HEK293 (cell line): ENCODE measurements around the gene CLASP2.
A peak's percentile ranks its signal among the peaks of the same experiment; 100 is the strongest.

Source experiments
- CTCF ChIA-PET: fragments of 350-600 bp; formaldehyde crosslinking; extraction: SDS; loops from one replicate; lab custom pipeline; 2021; ENCODE audit warnings: antibody characterized with exemption; lab: Yijun Ruan, JAX
- POLR2A ChIA-PET: fragments of 300-600 bp; formaldehyde crosslinking; extraction: SDS; loops from one replicate; lab custom pipeline; 2020; ENCODE audit warnings: antibody characterized with exemption, inconsistent platforms; lab: Yijun Ruan, JAX
- H3K27ac ChIP-seq: fragments of 200-500 bp; sonication (Bioruptor generic); 2 replicates; pipeline ENCODE4 v1.5.1; 2014; ENCODE audit warnings: low read depth, low read length, control low read depth, inconsistent platforms; ENCODE audit errors: extremely low read depth
- H3K36me3 ChIP-seq, 2 experiments: fragments of 200-500 bp in 1 of 2; sonication (Bioruptor generic) in 1 of 2; 1 replicate in 1 of 2; 2 replicates in 1 of 2; pipeline ENCODE4 v1.5.1; 2014 to 2017; ENCODE audit warnings: inconsistent platforms in 2 of 2, low read length in 2 of 2; ENCODE audit not compliant: control insufficient read depth in 2 of 2, insufficient read depth in 1 of 2
- H3K4me1 ChIP-seq: fragments of 200-500 bp; sonication (Bioruptor generic); 2 replicates; pipeline ENCODE4 v1.5.1; 2014; ENCODE audit warnings: mild to moderate bottlenecking, low read length, inconsistent platforms; ENCODE audit not compliant: control insufficient read depth, insufficient read depth
- H3K4me3 ChIP-seq: 2 replicates; pipeline ENCODE4 v1.5.1; 2011; ENCODE audit warnings: low read depth, mild to moderate bottlenecking, control low read depth, low read length, moderate library complexity
- H3K9me3 ChIP-seq: fragments of 200-500 bp; sonication (Bioruptor generic); 2 replicates; pipeline ENCODE4 v1.5.1; 2014; ENCODE audit warnings: low read depth, low read length, inconsistent platforms; ENCODE audit not compliant: control insufficient read depth, insufficient read depth
- KLF7 ChIP-seq: fragments of 450-650 bp; formaldehyde crosslinking; IDR thresholded peaks from 2 replicates; pipeline ENCODE4 v1.5.1; 2016; ENCODE audit warnings: missing biosample characterization, missing genetic modification characterization, borderline replicate concordance
- ZIC2 ChIP-seq: fragments of 450-650 bp; formaldehyde crosslinking; IDR thresholded peaks from 2 replicates; pipeline ENCODE4 v1.5.1; 2016; ENCODE audit warnings: missing biosample characterization, missing genetic modification characterization
- ZNF341 ChIP-seq: fragments of 450-650 bp; formaldehyde crosslinking; IDR thresholded peaks from 2 replicates; pipeline ENCODE4; 2016; ENCODE audit warnings: low read depth, missing biosample characterization, missing genetic modification characterization
- ZNF366 ChIP-seq: fragments of 450-650 bp; formaldehyde crosslinking; conservative IDR thresholded peaks from 2 replicates; pipeline ENCODE4 v1.5.1; 2016; ENCODE audit warnings: missing biosample characterization, missing genetic modification characterization
- ZNF426 ChIP-seq: fragments of 450-650 bp; formaldehyde crosslinking; IDR thresholded peaks from 2 replicates; pipeline ENCODE4 v1.5.1; 2017; ENCODE audit warnings: missing biosample characterization, missing genetic modification characterization, mild to moderate bottlenecking, inconsistent platforms, moderate library complexity
- ZNF548 ChIP-seq: fragments of 450-650 bp; formaldehyde crosslinking; IDR thresholded peaks from 2 replicates; pipeline ENCODE4 v1.5.1; 2016; ENCODE audit warnings: missing biosample characterization, missing genetic modification characterization
- ZNF558 ChIP-seq: fragments of 450-650 bp; formaldehyde crosslinking; IDR thresholded peaks from 2 replicates; pipeline ENCODE4 v1.5.1; 2016; ENCODE audit warnings: missing biosample characterization, missing genetic modification characterization
- TF ChIP-seq, protein P1 (sequence below): fragments of 450-650 bp; formaldehyde crosslinking; IDR thresholded peaks from 2 replicates; pipeline ENCODE4 v1.5.1; 2017; ENCODE audit warnings: missing biosample characterization, missing genetic modification characterization
- TF ChIP-seq, protein P2 (sequence below): fragments of 450-650 bp; formaldehyde crosslinking; IDR thresholded peaks from 2 replicates; pipeline ENCODE4 v1.5.1; 2016; ENCODE audit warnings: missing biosample characterization, missing genetic modification characterization
- TF ChIP-seq, protein P3 (sequence below): fragments of 450-650 bp; formaldehyde crosslinking; IDR thresholded peaks from 2 replicates; pipeline ENCODE4 v1.5.1; 2017; ENCODE audit warnings: missing biosample characterization, missing genetic modification characterization
- TF ChIP-seq, protein P4 (sequence below): fragments of 450-650 bp; formaldehyde crosslinking; IDR thresholded peaks from 2 replicates; pipeline ENCODE4 v1.5.1; 2017; ENCODE audit warnings: missing biosample characterization, mild to moderate bottlenecking, missing genetic modification characterization, moderate library complexity
- TF ChIP-seq, protein P5 (sequence below): fragments of 450-650 bp; formaldehyde crosslinking; IDR thresholded peaks from 2 replicates; pipeline ENCODE4 v1.5.1; 2016; ENCODE audit warnings: missing biosample characterization, missing genetic modification characterization
- TF ChIP-seq, protein P6 (sequence below): fragments of 450-650 bp; formaldehyde crosslinking; IDR thresholded peaks from 2 replicates; pipeline ENCODE4 v1.5.1; 2016; ENCODE audit warnings: missing biosample characterization, missing genetic modification characterization

The CLASP2 gene

DNA sequence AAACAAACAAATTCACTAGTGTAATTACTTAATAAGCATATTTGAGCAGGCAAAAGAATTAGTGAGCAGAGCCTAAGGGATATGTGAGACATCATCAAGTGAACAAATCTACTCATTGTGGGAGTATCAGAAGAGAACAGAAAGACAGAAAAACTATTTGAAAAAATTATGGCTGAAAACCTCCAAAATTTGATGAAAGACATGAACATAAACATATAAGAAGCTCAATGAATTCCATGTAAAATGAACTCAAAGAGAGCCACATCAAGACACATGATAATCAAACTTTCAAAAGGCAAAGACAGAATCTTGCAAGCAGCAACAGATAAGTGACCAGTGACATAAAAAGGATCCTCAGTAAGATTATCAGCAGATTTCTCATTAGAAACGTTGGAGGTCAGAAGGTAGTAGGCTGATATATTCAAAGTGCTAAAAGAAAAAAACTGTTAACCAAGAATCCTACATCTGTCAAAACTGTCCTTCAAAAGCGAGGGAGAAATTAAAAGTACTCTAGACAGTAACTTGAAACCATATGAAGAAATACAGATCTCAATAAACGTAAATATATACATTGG lies 194.9 kb downstream of the CLASP2 start:
- POLR2A ChIA-PET: no interaction called here
- CTCF ChIA-PET: no interaction called here
- no peaks in the 10 kb centered on the region for H3K9me3 ChIP-seq
- H3K36me3 ChIP-seq: peaks cover 0 to 4% of the 10 kb centered on the region in 2 experiments; a peak in 1 of 3 replicates
- H3K4me1 ChIP-seq: no peaks in the 10 kb centered on the region
- H3K4me3 ChIP-seq: no peak overlapping the region
- TF ChIP-seq ZNF558: peak; percentile 92
- TF ChIP-seq, protein P1, sequence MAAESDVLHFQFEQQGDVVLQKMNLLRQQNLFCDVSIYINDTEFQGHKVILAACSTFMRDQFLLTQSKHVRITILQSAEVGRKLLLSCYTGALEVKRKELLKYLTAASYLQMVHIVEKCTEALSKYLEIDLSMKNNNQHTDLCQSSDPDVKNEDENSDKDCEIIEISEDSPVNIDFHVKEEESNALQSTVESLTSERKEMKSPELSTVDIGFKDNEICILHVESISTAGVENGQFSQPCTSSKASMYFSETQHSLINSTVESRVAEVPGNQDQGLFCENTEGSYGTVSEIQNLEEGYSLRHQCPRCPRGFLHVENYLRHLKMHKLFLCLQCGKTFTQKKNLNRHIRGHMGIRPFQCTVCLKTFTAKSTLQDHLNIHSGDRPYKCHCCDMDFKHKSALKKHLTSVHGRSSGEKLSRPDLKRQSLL (tag by site-specific recombination): no peak
- H3K27ac ChIP-seq: no peak overlapping the region

DNA sequence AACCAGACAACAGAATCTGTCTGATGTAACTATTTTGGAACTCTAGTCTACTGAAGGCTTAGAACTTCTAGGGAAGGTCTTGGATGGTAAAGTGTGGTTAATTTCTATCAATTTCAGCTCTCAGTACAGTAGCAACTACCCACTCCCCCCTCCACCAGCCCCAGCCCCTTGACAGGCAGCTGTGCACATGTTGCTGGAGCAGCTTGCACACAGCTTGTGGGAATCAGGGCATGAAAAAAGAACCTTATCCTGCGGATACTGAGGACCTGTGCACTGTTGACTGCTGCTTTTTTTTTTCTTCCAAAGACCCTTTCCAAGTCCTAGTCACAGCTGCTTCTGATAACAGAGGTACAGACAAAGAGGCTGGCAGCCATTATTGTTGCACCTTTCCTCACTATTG lies 196.3 kb downstream of the CLASP2 start:
- TF ChIP-seq ZIC2 (tag by site-specific recombination): no peak
- TF ChIP-seq, protein P2, sequence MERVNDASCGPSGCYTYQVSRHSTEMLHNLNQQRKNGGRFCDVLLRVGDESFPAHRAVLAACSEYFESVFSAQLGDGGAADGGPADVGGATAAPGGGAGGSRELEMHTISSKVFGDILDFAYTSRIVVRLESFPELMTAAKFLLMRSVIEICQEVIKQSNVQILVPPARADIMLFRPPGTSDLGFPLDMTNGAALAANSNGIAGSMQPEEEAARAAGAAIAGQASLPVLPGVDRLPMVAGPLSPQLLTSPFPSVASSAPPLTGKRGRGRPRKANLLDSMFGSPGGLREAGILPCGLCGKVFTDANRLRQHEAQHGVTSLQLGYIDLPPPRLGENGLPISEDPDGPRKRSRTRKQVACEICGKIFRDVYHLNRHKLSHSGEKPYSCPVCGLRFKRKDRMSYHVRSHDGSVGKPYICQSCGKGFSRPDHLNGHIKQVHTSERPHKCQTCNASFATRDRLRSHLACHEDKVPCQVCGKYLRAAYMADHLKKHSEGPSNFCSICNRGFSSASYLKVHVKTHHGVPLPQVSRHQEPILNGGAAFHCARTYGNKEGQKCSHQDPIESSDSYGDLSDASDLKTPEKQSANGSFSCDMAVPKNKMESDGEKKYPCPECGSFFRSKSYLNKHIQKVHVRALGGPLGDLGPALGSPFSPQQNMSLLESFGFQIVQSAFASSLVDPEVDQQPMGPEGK (tag by site-specific recombination): no peak
- no peak for TF ChIP-seq ZNF341 (tag by site-specific recombination)
- TF ChIP-seq, protein P3, sequence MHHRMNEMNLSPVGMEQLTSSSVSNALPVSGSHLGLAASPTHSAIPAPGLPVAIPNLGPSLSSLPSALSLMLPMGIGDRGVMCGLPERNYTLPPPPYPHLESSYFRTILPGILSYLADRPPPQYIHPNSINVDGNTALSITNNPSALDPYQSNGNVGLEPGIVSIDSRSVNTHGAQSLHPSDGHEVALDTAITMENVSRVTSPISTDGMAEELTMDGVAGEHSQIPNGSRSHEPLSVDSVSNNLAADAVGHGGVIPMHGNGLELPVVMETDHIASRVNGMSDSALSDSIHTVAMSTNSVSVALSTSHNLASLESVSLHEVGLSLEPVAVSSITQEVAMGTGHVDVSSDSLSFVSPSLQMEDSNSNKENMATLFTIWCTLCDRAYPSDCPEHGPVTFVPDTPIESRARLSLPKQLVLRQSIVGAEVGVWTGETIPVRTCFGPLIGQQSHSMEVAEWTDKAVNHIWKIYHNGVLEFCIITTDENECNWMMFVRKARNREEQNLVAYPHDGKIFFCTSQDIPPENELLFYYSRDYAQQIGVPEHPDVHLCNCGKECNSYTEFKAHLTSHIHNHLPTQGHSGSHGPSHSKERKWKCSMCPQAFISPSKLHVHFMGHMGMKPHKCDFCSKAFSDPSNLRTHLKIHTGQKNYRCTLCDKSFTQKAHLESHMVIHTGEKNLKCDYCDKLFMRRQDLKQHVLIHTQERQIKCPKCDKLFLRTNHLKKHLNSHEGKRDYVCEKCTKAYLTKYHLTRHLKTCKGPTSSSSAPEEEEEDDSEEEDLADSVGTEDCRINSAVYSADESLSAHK (tag by site-specific recombination): no peak
- TF ChIP-seq, protein P4, sequence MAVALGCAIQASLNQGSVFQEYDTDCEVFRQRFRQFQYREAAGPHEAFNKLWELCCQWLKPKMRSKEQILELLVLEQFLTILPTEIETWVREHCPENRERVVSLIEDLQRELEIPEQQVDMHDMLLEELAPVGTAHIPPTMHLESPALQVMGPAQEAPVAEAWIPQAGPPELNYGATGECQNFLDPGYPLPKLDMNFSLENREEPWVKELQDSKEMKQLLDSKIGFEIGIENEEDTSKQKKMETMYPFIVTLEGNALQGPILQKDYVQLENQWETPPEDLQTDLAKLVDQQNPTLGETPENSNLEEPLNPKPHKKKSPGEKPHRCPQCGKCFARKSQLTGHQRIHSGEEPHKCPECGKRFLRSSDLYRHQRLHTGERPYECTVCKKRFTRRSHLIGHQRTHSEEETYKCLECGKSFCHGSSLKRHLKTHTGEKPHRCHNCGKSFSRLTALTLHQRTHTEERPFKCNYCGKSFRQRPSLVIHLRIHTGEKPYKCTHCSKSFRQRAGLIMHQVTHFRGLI (tag by site-specific recombination): no peak
- TF ChIP-seq, protein P5, sequence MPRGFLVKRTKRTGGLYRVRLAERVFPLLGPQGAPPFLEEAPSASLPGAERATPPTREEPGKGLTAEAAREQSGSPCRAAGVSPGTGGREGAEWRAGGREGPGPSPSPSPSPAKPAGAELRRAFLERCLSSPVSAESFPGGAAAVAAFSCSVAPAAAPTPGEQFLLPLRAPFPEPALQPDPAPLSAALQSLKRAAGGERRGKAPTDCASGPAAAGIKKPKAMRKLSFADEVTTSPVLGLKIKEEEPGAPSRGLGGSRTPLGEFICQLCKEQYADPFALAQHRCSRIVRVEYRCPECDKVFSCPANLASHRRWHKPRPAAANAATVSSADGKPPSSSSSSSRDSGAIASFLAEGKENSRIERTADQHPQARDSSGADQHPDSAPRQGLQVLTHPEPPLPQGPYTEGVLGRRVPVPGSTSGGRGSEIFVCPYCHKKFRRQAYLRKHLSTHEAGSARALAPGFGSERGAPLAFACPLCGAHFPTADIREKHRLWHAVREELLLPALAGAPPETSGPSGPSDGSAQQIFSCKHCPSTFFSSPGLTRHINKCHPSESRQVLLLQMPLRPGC (tag by site-specific recombination): no peak
- TF ChIP-seq, protein P6, sequence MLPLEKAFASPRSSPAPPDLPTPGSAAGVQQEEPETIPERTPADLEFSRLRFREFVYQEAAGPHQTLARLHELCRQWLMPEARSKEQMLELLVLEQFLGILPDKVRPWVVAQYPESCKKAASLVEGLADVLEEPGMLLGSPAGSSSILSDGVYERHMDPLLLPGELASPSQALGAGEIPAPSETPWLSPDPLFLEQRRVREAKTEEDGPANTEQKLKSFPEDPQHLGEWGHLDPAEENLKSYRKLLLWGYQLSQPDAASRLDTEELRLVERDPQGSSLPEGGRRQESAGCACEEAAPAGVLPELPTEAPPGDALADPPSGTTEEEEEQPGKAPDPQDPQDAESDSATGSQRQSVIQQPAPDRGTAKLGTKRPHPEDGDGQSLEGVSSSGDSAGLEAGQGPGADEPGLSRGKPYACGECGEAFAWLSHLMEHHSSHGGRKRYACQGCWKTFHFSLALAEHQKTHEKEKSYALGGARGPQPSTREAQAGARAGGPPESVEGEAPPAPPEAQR: no peak
- TF ChIP-seq KLF7: no peak
- no peak for TF ChIP-seq ZNF366 (tag by site-specific recombination)
- TF ChIP-seq ZNF548 (tag by site-specific recombination): no peak
- TF ChIP-seq ZNF426 (tag by site-specific recombination): no peak
- TF ChIP-seq, all 188 proteins: peak for 0
- H3K36me3 ChIP-seq: peaks cover 0 to 8% of the 10 kb centered on the region in 2 experiments; a peak in 1 of 3 replicates
- H3K4me3 ChIP-seq: no peak overlapping the region
- ChIA-PET CTCF (no interaction called here), POLR2A (no interaction called here)
- H3K9me3 ChIP-seq: no peaks in the 10 kb centered on the region
- H3K4me1 ChIP-seq: no peaks in the 10 kb centered on the region
- H3K27ac ChIP-seq: no peak overlapping the region
